ENCODE data around the gene HILPDA.

DNA sequence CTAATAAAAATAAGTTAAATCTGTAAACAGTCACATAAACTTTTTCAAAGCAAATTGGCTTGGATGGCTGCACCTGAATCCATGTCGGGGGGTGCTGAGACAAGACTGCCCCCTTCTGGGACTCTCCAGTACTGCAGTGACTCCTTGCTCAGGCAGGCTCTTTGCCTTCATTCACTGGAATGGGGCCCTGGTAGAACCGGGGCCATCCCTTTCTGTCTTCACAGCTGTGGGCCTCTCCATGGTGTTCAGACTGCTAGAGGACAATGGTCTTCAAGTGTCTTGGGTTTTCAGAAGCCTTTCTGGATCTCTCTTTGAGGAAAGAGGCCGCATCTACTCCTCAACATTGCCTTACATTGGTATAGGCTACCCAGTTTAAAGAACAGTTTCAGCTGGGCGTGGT, 29.8 kb upstream of the HILPDA start:
- TF ChIP-seq, protein P1, sequence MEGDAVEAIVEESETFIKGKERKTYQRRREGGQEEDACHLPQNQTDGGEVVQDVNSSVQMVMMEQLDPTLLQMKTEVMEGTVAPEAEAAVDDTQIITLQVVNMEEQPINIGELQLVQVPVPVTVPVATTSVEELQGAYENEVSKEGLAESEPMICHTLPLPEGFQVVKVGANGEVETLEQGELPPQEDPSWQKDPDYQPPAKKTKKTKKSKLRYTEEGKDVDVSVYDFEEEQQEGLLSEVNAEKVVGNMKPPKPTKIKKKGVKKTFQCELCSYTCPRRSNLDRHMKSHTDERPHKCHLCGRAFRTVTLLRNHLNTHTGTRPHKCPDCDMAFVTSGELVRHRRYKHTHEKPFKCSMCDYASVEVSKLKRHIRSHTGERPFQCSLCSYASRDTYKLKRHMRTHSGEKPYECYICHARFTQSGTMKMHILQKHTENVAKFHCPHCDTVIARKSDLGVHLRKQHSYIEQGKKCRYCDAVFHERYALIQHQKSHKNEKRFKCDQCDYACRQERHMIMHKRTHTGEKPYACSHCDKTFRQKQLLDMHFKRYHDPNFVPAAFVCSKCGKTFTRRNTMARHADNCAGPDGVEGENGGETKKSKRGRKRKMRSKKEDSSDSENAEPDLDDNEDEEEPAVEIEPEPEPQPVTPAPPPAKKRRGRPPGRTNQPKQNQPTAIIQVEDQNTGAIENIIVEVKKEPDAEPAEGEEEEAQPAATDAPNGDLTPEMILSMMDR (conservative IDR thresholded peaks at IDR 0.05; ENCODE audit: low read length) = peak; percentile 93
- TF ChIP-seq EZH2phosphoT487 (IDR thresholded peaks at IDR 0.05; ENCODE audit: borderline replicate concordance) = no peak

All from Loucy (cell line).